ENCODE results near the gene LRP4.

- no peak for TF ChIP-seq POLR2A (IDR thresholded peaks at IDR 0.05)
- TF ChIP-seq POLR2AphosphoS5 (IDR thresholded peaks at IDR 0.05; ENCODE audit: insufficient read depth in 1 of 2, low read depth in 1 of 2), result no peak
- TF ChIP-seq, protein P1, sequence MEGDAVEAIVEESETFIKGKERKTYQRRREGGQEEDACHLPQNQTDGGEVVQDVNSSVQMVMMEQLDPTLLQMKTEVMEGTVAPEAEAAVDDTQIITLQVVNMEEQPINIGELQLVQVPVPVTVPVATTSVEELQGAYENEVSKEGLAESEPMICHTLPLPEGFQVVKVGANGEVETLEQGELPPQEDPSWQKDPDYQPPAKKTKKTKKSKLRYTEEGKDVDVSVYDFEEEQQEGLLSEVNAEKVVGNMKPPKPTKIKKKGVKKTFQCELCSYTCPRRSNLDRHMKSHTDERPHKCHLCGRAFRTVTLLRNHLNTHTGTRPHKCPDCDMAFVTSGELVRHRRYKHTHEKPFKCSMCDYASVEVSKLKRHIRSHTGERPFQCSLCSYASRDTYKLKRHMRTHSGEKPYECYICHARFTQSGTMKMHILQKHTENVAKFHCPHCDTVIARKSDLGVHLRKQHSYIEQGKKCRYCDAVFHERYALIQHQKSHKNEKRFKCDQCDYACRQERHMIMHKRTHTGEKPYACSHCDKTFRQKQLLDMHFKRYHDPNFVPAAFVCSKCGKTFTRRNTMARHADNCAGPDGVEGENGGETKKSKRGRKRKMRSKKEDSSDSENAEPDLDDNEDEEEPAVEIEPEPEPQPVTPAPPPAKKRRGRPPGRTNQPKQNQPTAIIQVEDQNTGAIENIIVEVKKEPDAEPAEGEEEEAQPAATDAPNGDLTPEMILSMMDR (IDR thresholded peaks at IDR 0.05), result no peak
Observed at GRCh38 chr11:46906609-46907041, 11.7 kb downstream of the LRP4 start.

Data from vagina (tissue), 2 donors.